Left lobe of liver (tissue), 1 donor: ENCODE data around the gene HSPB2. TPM values are rescaled to one million over a fixed set of nuclear protein-coding genes. Genes with fewer than 3 reads are reported as not detected.

Experiments used
- total RNA-seq: library from RNA; stranded (reverse); gene quantifications from one replicate; pipeline ENCODE4 v1.2.1, GENCODE V29; 2021
- donor health status: DM: no; HTN: yes; CAD: no.

HSPB2 gene
- total RNA-seq, 1 donor from 2014 or later: 0.13 TPM

Other genes starting within 250 kb of the HSPB2 start
- 79.5 TPM for gene PPP2R1B, start 146.3 kb upstream of the HSPB2 start, total RNA-seq
- gene ALG9, start 41.2 kb upstream of the HSPB2 start, total RNA-seq: 15.0 TPM
- 0.70 TPM for gene FDXACB1, start 33.6 kb upstream of the HSPB2 start, total RNA-seq
- gene CFAP68, start 33.2 kb upstream of the HSPB2 start, total RNA-seq: 12.5 TPM
- gene CRYAB, start 964 bp upstream of the HSPB2 start, total RNA-seq: 4.8 TPM
- gene C11orf52, start 6.2 kb downstream of the HSPB2 start, total RNA-seq: 11.8 TPM
- 7.2 TPM for gene DIXDC1, start 24.6 kb downstream of the HSPB2 start, total RNA-seq
- gene DLAT, start 112.7 kb downstream of the HSPB2 start, total RNA-seq: 9.3 TPM
- 0.91 TPM for gene PIH1D2, start 161.3 kb downstream of the HSPB2 start, total RNA-seq
- gene NKAPD1, start 161.6 kb downstream of the HSPB2 start, total RNA-seq: 5.6 TPM
- gene TIMM8B, start 174.0 kb downstream of the HSPB2 start, total RNA-seq: 34.5 TPM
- 168 TPM for gene SDHD, start 174.1 kb downstream of the HSPB2 start, total RNA-seq